AG08395 (cell line): ENCODE measurements around the gene GARS1.

ENCODE experiments used
- DNase-seq: peaks from one replicate; pipeline ENCODE4 v3.0.0; 2012; ENCODE audit warnings: mixed read lengths, low spot score

The GARS1 gene

GRCh38 chr7:30656006-30656957 lies 61.6 kb downstream of the GARS1 start:
- DNase-seq: no peak

- no peak for DNase-seq
Measured at GRCh38 chr7:30657131-30657530, 62.5 kb downstream of the GARS1 start.

GRCh38 chr7:30658479-30659074 lies 63.9 kb downstream of the GARS1 start:
- DNase-seq: no peak

- DNase-seq: no peak
Measured at GRCh38 chr7:30659312-30659711, 64.6 kb downstream of the GARS1 start.

GRCh38 chr7:30660331-30661255 lies 65.9 kb downstream of the GARS1 start:
- no peak for DNase-seq

- DNase-seq: no peak
Measured at GRCh38 chr7:30661926-30662325, 67.2 kb downstream of the GARS1 start.

- no peak for DNase-seq
Measured at GRCh38 chr7:30662431-30662939, 67.8 kb downstream of the GARS1 start.

GRCh38 chr7:30663414-30663813 lies 68.7 kb downstream of the GARS1 start:
- no peak for DNase-seq

- DNase-seq: no peak
Measured at GRCh38 chr7:30664184-30664885, 69.7 kb downstream of the GARS1 start.

GRCh38 chr7:30665043-30665442 lies 70.4 kb downstream of the GARS1 start:
- DNase-seq: no peak

- no peak for DNase-seq
Measured at GRCh38 chr7:30665449-30665848, 70.8 kb downstream of the GARS1 start.

- no peak for DNase-seq
Measured at GRCh38 chr7:30667172-30667571, 72.5 kb downstream of the GARS1 start.

GRCh38 chr7:30668102-30668501 lies 73.4 kb downstream of the GARS1 start:
- no peak for DNase-seq

- peak; percentile 82 for DNase-seq
Measured at GRCh38 chr7:30671793-30672465, 77.3 kb downstream of the GARS1 start.

GRCh38 chr7:30674420-30674819 lies 79.7 kb downstream of the GARS1 start:
- no peak for DNase-seq

- DNase-seq: no peak
Measured at GRCh38 chr7:30674876-30675275, 80.2 kb downstream of the GARS1 start.

- DNase-seq: no peak
Measured at GRCh38 chr7:30678805-30679204, 84.1 kb downstream of the GARS1 start.

GRCh38 chr7:30679664-30680063 lies 85.0 kb downstream of the GARS1 start:
- no peak for DNase-seq

- DNase-seq: no peak
Measured at GRCh38 chr7:30681331-30681797, 86.7 kb downstream of the GARS1 start.

- no peak for DNase-seq
Measured at GRCh38 chr7:30681815-30682211, 87.1 kb downstream of the GARS1 start.
